ENCODE results near the gene OLFML1. TPM values are rescaled to one million over a fixed set of nuclear protein-coding genes. Genes with fewer than 3 reads are reported as not detected.

Gene OLFML1
- total RNA-seq, 1 experiment from 2014 or later: not detected

GRCh38 chr11:7537265-7537664, 52.0 kb downstream of the OLFML1 start:
- Histone ChIP-seq H3K27ac (ENCODE audit: low read length) (no peak overlapping the region), H3K27me3 (ENCODE audit: low read length) (peaks cover 40% of the 10 kb centered on the region), H3K9me2 (replicated peaks; ENCODE audit: low read length) (no peaks in the 10 kb centered on the region), H3K4me1 (ENCODE audit: insufficient read depth, low read length) (no peaks in the 10 kb centered on the region), H3K36me3 (ENCODE audit: low read depth, low read length) (no peaks in the 10 kb centered on the region), H3K9ac (ENCODE audit: low read length) (no peak overlapping the region), H3K4me3 (ENCODE audit: low read length) (no peak overlapping the region), H3K79me2 (ENCODE audit: low read length) (no peaks in the 10 kb centered on the region), H3K4me2 (ENCODE audit: low read length) (no peak overlapping the region), H2AFZ (ENCODE audit: low read length) (no peak overlapping the region), H3F3A (ENCODE audit: low read length, unreplicated experiment) (no peaks in the 10 kb centered on the region), H3K9me3 (ENCODE audit: low read length) (no peaks in the 10 kb centered on the region), H4K20me1 (ENCODE audit: low read length) (no peaks in the 10 kb centered on the region)
- no TSS peak for BruUV-seq (replicated peaks)
- POLR2A ChIA-PET (ENCODE audit: unreplicated experiment): no interaction called here
- intact Hi-C loops (cut with micrococcal nuclease): no loop called here
- CTCF ChIA-PET: no interaction called here
- DNase-seq: no peak
- no peak for ATAC-seq
- TF ChIP-seq EZH2phosphoT487 (IDR thresholded peaks at IDR 0.05; ENCODE audit: borderline replicate concordance, low read length) (no peak), CTCF (conservative IDR thresholded peaks at IDR 0.05; ENCODE audit: low read depth, low read length) (no peak), EZH2 (IDR thresholded peaks at IDR 0.05; ENCODE audit: low read length, unreplicated experiment) (no peak)

DNA sequence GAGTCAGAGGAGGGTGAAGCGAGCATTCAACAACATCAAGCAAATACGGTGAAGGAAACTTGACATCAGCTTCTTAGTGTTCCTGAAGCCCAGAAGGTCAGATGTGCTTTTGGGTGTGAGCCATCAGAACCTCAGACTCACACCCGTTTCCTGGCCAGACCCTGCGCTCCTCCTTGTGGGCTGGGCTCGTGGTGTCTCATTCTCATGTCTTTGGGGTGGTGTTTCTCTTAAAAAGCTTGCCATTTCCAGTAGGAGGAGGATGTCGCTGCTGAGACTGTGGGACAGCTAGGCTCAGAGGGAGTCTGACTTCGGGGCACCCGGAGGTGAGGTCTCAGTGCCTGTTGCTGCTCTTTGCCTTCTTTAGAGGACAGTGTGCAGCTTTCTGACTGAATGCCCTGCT, 52.7 kb downstream of the OLFML1 start:
- no peak for ATAC-seq
- intact Hi-C loops (cut with micrococcal nuclease): no loop called here
- H3K9me2 ChIP-seq (replicated peaks; ENCODE audit: low read length): no peaks in the 10 kb centered on the region
- H3K4me3 ChIP-seq (ENCODE audit: low read length): no peak overlapping the region
- ChIA-PET POLR2A (ENCODE audit: unreplicated experiment) (no interaction called here), CTCF (no interaction called here)
- H3K4me1 ChIP-seq (ENCODE audit: insufficient read depth, low read length): no peaks in the 10 kb centered on the region
- no peak for TF ChIP-seq EZH2phosphoT487 (IDR thresholded peaks at IDR 0.05; ENCODE audit: borderline replicate concordance, low read length)
- TF ChIP-seq CTCF (conservative IDR thresholded peaks at IDR 0.05; ENCODE audit: low read depth, low read length): no peak
- no peak for TF ChIP-seq EZH2 (IDR thresholded peaks at IDR 0.05; ENCODE audit: low read length, unreplicated experiment)
- no peak for DNase-seq
- no peaks in the 10 kb centered on the region for H3F3A ChIP-seq (ENCODE audit: low read length, unreplicated experiment)
- no peaks in the 10 kb centered on the region for H4K20me1 ChIP-seq (ENCODE audit: low read length)
- H3K9me3 ChIP-seq (ENCODE audit: low read length): no peaks in the 10 kb centered on the region
- BruUV-seq (replicated peaks): no TSS peak
- no peaks in the 10 kb centered on the region for H3K36me3 ChIP-seq (ENCODE audit: low read depth, low read length)
- no peak overlapping the region for H2AFZ ChIP-seq (ENCODE audit: low read length)
- H3K79me2 ChIP-seq (ENCODE audit: low read length): no peaks in the 10 kb centered on the region
- no peak overlapping the region for H3K9ac ChIP-seq (ENCODE audit: low read length)
- H3K27me3 ChIP-seq (ENCODE audit: low read length): peaks cover 40% of the 10 kb centered on the region
- H3K27ac ChIP-seq (ENCODE audit: low read length): no peak overlapping the region
- H3K4me2 ChIP-seq (ENCODE audit: low read length): no peak overlapping the region

DNA sequence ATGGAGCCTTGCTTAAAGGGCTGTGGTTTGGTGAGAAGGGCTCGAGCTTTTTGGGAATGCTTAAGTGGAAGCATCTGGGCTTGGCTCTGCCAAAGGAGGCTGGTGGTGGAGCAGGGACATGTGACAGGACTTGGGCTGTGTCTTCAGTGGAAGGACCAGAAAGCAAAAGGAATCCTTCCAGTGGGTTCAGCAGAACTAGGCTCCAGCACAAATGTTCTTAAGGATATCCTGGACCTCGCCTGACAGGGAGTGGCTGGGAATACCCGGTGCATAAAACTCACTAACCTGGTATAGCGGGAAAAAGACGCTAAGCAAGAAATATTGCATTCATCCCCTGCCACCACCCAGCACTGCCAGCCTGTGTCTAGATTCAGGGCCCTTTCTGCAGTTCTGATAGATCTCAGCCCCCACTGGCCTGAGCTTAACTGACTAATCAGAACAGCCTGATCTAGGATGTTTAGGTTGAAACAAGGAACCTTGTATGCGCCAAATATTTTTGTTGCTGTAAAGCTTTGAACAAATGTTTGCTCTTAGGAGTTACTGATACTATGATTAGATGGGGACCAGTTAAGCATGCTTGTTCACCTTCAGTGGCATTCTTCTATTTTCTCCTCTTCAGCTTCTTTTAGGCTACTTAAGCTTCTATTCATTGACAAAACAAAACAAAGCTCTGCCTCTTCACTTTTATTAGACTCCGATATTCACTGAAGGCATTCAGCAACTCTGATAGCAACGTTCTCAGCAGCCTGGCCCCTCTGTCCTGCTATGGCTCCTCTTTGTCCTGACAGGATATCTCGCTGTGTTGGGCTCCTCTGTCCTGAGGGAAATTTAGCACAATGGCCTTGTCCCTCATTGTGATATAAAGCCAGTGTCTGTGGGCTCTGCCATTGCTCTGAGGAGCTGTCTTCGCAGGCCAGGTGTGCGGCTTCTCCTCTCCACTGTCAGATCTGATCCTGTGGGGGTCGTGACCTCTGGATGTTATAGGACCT, 53.5 kb downstream of the OLFML1 start:
- no peaks in the 10 kb centered on the region for H3K79me2 ChIP-seq (ENCODE audit: low read length)
- no peaks in the 10 kb centered on the region for H3K4me1 ChIP-seq (ENCODE audit: insufficient read depth, low read length)
- ChIA-PET POLR2A (ENCODE audit: unreplicated experiment) (no interaction called here), CTCF (no interaction called here)
- no peaks in the 10 kb centered on the region for H4K20me1 ChIP-seq (ENCODE audit: low read length)
- no peak overlapping the region for H2AFZ ChIP-seq (ENCODE audit: low read length)
- BruUV-seq (replicated peaks): no TSS peak
- no peak overlapping the region for H3K4me2 ChIP-seq (ENCODE audit: low read length)
- H3K9me3 ChIP-seq (ENCODE audit: low read length): no peaks in the 10 kb centered on the region
- no peak for ATAC-seq
- peaks cover 40% of the 10 kb centered on the region for H3K27me3 ChIP-seq (ENCODE audit: low read length)
- intact Hi-C loops (cut with micrococcal nuclease): no loop called here
- H3K9me2 ChIP-seq (replicated peaks; ENCODE audit: low read length): no peaks in the 10 kb centered on the region
- no peaks in the 10 kb centered on the region for H3K36me3 ChIP-seq (ENCODE audit: low read depth, low read length)
- no peak overlapping the region for H3K27ac ChIP-seq (ENCODE audit: low read length)
- TF ChIP-seq EZH2 (IDR thresholded peaks at IDR 0.05; ENCODE audit: low read length, unreplicated experiment) (no peak), CTCF (conservative IDR thresholded peaks at IDR 0.05; ENCODE audit: low read depth, low read length) (no peak), EZH2phosphoT487 (IDR thresholded peaks at IDR 0.05; ENCODE audit: borderline replicate concordance, low read length) (no peak)
- no peak overlapping the region for H3K4me3 ChIP-seq (ENCODE audit: low read length)
- no peak overlapping the region for H3K9ac ChIP-seq (ENCODE audit: low read length)
- peak; percentile 32 for DNase-seq
- H3F3A ChIP-seq (ENCODE audit: low read length, unreplicated experiment): no peaks in the 10 kb centered on the region
